Liver (tissue), 9 donors: ENCODE results near the gene ZSCAN1. TPM values are rescaled to one million over a fixed set of nuclear protein-coding genes. Genes with fewer than 3 reads are reported as not detected.
A peak's percentile ranks its signal among the peaks of the same experiment; 100 is the strongest.

Experiments used
- DNase-seq: peaks from one replicate; pipeline ENCODE4 v3.0.0-alpha.2; 2017; ENCODE audit warnings: low spot score
- H3K27ac ChIP-seq, 2 donors: one replicate each; pipeline ENCODE4 v1.7.0; 2013; ENCODE audit warnings: inconsistent platforms in 2 of 2, low read length in 2 of 2, control low read depth in 1 of 2, low read depth in 1 of 2, mild to moderate bottlenecking in 1 of 2
- H3K27me3 ChIP-seq, 4 donors: one replicate each; pipeline versions ENCODE4 v1.6.1 to v1.7.0; 2013; ENCODE audit warnings: low read length in 3 of 4, inconsistent platforms in 1 of 4, mild to moderate bottlenecking in 1 of 4, moderate library complexity in 1 of 4; ENCODE audit not compliant: control insufficient read depth in 4 of 4, insufficient read depth in 4 of 4
- H3K36me3 ChIP-seq, 4 donors: one replicate each; pipeline versions ENCODE4 v1.6.1 to v1.7.0; 2013; ENCODE audit warnings: low read length in 3 of 4, mild to moderate bottlenecking in 3 of 4, low read depth in 1 of 4, moderate library complexity in 1 of 4; ENCODE audit not compliant: control insufficient read depth in 4 of 4, insufficient read depth in 3 of 4
- H3K4me1 ChIP-seq, 4 donors: one replicate each; pipeline versions ENCODE4 v1.6.1 to v1.7.0; 2013; ENCODE audit warnings: low read length in 3 of 4, mild to moderate bottlenecking in 3 of 4, moderate library complexity in 1 of 4; ENCODE audit not compliant: control insufficient read depth in 4 of 4, insufficient read depth in 4 of 4
- H3K4me3 ChIP-seq, 3 donors: one replicate each; pipeline versions ENCODE4 v1.6.1 to v1.7.0; 2013; ENCODE audit warnings: low read length in 3 of 3, control low read depth in 1 of 3, low read depth in 1 of 3, mild to moderate bottlenecking in 1 of 3
- H3K9ac ChIP-seq, 2 donors: one replicate each; pipeline ENCODE4 v1.7.0; 2013; ENCODE audit warnings: low read length in 2 of 2, mild to moderate bottlenecking in 2 of 2, moderate library complexity in 2 of 2, control low read depth in 1 of 2, low read depth in 1 of 2
- H3K9me3 ChIP-seq, 4 donors: one replicate each; pipeline versions ENCODE4 v1.6.1 to v1.7.0; 2013; ENCODE audit warnings: low read length in 3 of 4; ENCODE audit not compliant: control insufficient read depth in 4 of 4
- FOXA1 ChIP-seq: IDR thresholded peaks from 2 replicates; pipeline ENCODE4 v1.6.1; 2016; ENCODE audit warnings: antibody characterized with exemption
- FOXA2 ChIP-seq: IDR thresholded peaks from 2 replicates; pipeline ENCODE4 v1.6.1; 2016; ENCODE audit warnings: antibody characterized with exemption
- GABPA ChIP-seq, 2 donors: IDR thresholded peaks in 1 of 2; conservative IDR thresholded peaks in 1 of 2; 2 replicates each; pipeline ENCODE4 v1.6.1; 2016; ENCODE audit warnings: antibody characterized with exemption in 2 of 2, mild to moderate bottlenecking in 1 of 2, moderate library complexity in 1 of 2
- HNF4A ChIP-seq, 2 donors: conservative IDR thresholded peaks; 2 replicates each; pipeline ENCODE4 v1.6.1; 2016; ENCODE audit warnings: antibody characterized with exemption in 2 of 2, mild to moderate bottlenecking in 2 of 2
- JUND ChIP-seq, 2 donors: IDR thresholded peaks; 2 replicates each; pipeline ENCODE4 v1.6.1; 2016; ENCODE audit warnings: antibody characterized with exemption in 2 of 2
- NR2F2 ChIP-seq: IDR thresholded peaks from 2 replicates; pipeline ENCODE4 v1.6.1; 2016; ENCODE audit warnings: antibody characterized with exemption
- RAD21 ChIP-seq, 2 donors: IDR thresholded peaks; 2 replicates each; pipeline ENCODE4 v1.6.1; 2016; ENCODE audit warnings: antibody characterized with exemption in 2 of 2, mild to moderate bottlenecking in 2 of 2
- RXRA ChIP-seq, 2 donors: IDR thresholded peaks; 2 replicates each; pipeline ENCODE4 v1.6.1; 2017 to 2018; ENCODE audit warnings: antibody characterized with exemption in 2 of 2, mild to moderate bottlenecking in 1 of 2
- SP1 ChIP-seq: IDR thresholded peaks from 2 replicates; pipeline ENCODE4 v1.6.1; 2018; ENCODE audit warnings: antibody characterized with exemption, mild to moderate bottlenecking
- TAF1 ChIP-seq: conservative IDR thresholded peaks from 2 replicates; pipeline ENCODE4 v1.6.1; 2016; ENCODE audit warnings: antibody characterized with exemption, mild to moderate bottlenecking
- YY1 ChIP-seq: IDR thresholded peaks from 2 replicates; pipeline ENCODE4 v1.6.1; 2016; ENCODE audit warnings: antibody characterized with exemption, mild to moderate bottlenecking
- WGBS: extraction: QIAGEN DNeasy Blood & Tissue Kit; methylation state at CpG from one replicate; pipeline ENCODE4 v1.1.7; 2013; 5-methylcytosine and 5-hydroxymethylcytosine counted together
- polyA plus RNA-seq, 2 donors: library from polyadenylated mRNA; stranded (reverse) in 1 of 2; unstranded in 1 of 2; fragments of 200-250 nt in 1 of 2; fragments of >200 nt in 1 of 2; fragmentation: Nextera tagmentation in 1 of 2; extraction: Ambion mirVana in 1 of 2; gene quantifications; one replicate each; pipeline versions ENCODE4 v1.2.1 to v1.2.3, GENCODE V29; 2013 to 2015
- total RNA-seq, 2 donors: library from RNA; depleted of rRNA; stranded (reverse); fragments of >200 nt; gene quantifications; one replicate each; pipeline ENCODE4 v1.2.3, GENCODE V29; 2014
- TF ChIP-seq, protein P1 (sequence below): IDR thresholded peaks from 2 replicates; pipeline ENCODE4 v1.6.1; 2016; ENCODE audit warnings: antibody characterized with exemption, mild to moderate bottlenecking
- TF ChIP-seq, protein P2 (sequence below): IDR thresholded peaks from 2 replicates; pipeline ENCODE4 v1.6.1; 2016; ENCODE audit warnings: antibody characterized with exemption
- TF ChIP-seq, protein P3 (sequence below): IDR thresholded peaks from 2 replicates; pipeline ENCODE4 v1.6.1; 2016; ENCODE audit warnings: antibody characterized with exemption
- TF ChIP-seq, protein P4 (sequence below): fragments of 150-350 bp; IDR thresholded peaks from 2 replicates; pipeline ENCODE4 v1.5.1; 2017; ENCODE audit warnings: improper control_type of control experiment, low read depth, low read length; ENCODE audit not compliant: missing input control
- donor health status: healthy.
- donor health status: healthy.
- donor health status: healthy.
- donor health status: healthy.
- donor health status: healthy.

Gene ZSCAN1
- total and polyA plus RNA-seq, 4 donors, result 0.13 TPM; not detected in 3

DNA sequence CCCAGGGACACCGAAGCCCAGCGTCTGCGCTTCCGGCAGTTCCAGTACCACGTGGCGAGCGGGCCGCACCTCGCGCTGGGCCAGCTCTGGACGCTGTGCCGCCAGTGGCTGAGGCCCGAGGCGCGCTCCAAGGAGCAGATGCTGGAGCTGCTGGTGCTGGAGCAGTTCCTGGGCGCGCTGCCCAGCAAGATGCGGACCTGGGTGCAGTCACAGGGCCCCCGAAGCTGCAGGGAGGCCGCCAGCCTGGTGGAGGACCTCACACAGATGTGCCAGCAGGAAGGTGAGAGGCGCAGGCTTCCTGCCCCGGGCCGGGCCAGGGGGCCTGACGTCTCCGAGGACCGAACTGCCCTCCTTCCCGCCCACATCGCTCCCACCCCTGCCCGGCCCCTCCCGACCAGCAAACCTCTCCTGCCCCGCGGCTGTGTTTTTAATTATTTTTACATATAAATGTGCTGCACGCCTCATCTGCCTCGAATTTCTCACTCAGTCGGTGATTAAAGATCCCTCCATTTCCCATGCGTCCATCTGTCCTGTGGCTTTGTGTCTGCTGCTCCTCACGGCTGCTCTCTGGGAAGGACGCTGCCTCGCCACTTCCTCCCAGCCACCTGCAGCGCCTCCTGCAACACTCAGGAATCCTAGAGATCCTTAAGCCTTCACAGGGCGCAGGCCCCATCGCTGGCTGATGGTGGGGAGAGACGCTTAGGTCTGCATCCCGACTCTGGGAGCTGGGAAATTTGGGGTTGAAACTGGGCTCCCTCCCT, 4.3 kb downstream of the ZSCAN1 start:
- H3K9ac ChIP-seq, result no peak overlapping the region
- 47% methylated on average over 44 of the region's 44 CpGs for WGBS
- no peaks in the 10 kb centered on the region for H3K36me3 ChIP-seq
- H3K4me3 ChIP-seq, result peak overlapping the region in 1 of 3 donors; percentile 20
- peaks cover 33 to 61% (median 54%) of the 10 kb centered on the region in 4 donors for H3K9me3 ChIP-seq
- H3K27me3 ChIP-seq, result no peaks in the 10 kb centered on the region
- H3K27ac ChIP-seq, result no peak overlapping the region
- H3K4me1 ChIP-seq, result no peaks in the 10 kb centered on the region
- TF ChIP-seq, protein P1, sequence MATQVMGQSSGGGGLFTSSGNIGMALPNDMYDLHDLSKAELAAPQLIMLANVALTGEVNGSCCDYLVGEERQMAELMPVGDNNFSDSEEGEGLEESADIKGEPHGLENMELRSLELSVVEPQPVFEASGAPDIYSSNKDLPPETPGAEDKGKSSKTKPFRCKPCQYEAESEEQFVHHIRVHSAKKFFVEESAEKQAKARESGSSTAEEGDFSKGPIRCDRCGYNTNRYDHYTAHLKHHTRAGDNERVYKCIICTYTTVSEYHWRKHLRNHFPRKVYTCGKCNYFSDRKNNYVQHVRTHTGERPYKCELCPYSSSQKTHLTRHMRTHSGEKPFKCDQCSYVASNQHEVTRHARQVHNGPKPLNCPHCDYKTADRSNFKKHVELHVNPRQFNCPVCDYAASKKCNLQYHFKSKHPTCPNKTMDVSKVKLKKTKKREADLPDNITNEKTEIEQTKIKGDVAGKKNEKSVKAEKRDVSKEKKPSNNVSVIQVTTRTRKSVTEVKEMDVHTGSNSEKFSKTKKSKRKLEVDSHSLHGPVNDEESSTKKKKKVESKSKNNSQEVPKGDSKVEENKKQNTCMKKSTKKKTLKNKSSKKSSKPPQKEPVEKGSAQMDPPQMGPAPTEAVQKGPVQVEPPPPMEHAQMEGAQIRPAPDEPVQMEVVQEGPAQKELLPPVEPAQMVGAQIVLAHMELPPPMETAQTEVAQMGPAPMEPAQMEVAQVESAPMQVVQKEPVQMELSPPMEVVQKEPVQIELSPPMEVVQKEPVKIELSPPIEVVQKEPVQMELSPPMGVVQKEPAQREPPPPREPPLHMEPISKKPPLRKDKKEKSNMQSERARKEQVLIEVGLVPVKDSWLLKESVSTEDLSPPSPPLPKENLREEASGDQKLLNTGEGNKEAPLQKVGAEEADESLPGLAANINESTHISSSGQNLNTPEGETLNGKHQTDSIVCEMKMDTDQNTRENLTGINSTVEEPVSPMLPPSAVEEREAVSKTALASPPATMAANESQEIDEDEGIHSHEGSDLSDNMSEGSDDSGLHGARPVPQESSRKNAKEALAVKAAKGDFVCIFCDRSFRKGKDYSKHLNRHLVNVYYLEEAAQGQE, result no peak
- TF ChIP-seq, protein P2, sequence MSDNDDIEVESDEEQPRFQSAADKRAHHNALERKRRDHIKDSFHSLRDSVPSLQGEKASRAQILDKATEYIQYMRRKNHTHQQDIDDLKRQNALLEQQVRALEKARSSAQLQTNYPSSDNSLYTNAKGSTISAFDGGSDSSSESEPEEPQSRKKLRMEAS, result no peak
- TF ChIP-seq HNF4A (conservative IDR thresholded peaks at IDR 0.05), result no peak
- TF ChIP-seq RAD21 (IDR thresholded peaks at IDR 0.05), result no peak
- TF ChIP-seq NR2F2, result no peak
- TF ChIP-seq SP1, result no peak
- no peak for TF ChIP-seq FOXA1
- no peak for TF ChIP-seq JUND (IDR thresholded peaks at IDR 0.05)
- no peak for TF ChIP-seq GABPA (IDR thresholded peaks at IDR 0.05 in 1 of 2, conservative IDR thresholded peaks at IDR 0.05 in 1 of 2)
- DNase-seq, result no peak

DNA sequence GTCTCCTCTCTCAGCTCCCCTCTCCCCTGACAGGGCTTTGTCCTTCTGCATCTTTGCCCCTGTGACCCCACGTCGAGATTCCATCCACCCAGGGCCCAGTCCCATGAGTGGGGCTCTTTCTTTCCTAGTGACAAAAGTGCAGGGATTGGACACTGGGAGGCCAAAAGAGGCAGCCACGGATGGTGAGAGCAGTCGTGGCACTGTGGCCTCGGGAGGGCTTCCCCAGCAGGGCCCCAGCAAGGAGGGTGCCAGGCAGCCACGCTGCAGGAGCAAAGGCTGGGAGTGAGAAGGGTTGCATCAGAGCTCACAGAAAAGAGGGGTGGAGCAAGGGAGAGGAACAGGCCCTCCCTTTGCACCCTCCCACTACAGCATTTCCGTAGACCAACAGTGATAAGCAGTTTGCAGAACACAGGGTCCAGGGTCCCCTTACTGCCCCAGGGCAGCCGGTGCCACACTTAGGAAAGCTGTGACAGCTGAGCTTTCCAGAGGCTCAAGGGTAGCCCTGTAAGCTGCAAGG, 4.9 kb downstream of the ZSCAN1 start:
- Histone ChIP-seq H3K9me3 (peaks cover 36 to 60% (median 58%) of the 10 kb centered on the region in 4 donors), H3K27me3 (no peaks in the 10 kb centered on the region), H3K9ac (no peak overlapping the region), H3K4me1 (no peaks in the 10 kb centered on the region), H3K4me3 (peak overlapping the region in 2 of 3 donors; percentile 36 to 41), H3K27ac (no peak overlapping the region), H3K36me3 (no peaks in the 10 kb centered on the region)
- 19% methylated on average over 8 of the region's 8 CpGs for WGBS
- DNase-seq, result no peak
- TF ChIP-seq HNF4A (conservative IDR thresholded peaks at IDR 0.05), result no peak
- TF ChIP-seq, protein P3, sequence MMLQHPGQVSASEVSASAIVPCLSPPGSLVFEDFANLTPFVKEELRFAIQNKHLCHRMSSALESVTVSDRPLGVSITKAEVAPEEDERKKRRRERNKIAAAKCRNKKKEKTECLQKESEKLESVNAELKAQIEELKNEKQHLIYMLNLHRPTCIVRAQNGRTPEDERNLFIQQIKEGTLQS, result no peak
- no peak for TF ChIP-seq FOXA2
- TF ChIP-seq, protein P1, result no peak
- TF ChIP-seq RXRA (IDR thresholded peaks at IDR 0.05), result no peak
- no peak for TF ChIP-seq GABPA (IDR thresholded peaks at IDR 0.05 in 1 of 2, conservative IDR thresholded peaks at IDR 0.05 in 1 of 2)
- no peak for TF ChIP-seq SP1
- TF ChIP-seq YY1, result no peak
- no peak for TF ChIP-seq FOXA1
- no peak for TF ChIP-seq JUND (IDR thresholded peaks at IDR 0.05)
- TF ChIP-seq, protein P4, sequence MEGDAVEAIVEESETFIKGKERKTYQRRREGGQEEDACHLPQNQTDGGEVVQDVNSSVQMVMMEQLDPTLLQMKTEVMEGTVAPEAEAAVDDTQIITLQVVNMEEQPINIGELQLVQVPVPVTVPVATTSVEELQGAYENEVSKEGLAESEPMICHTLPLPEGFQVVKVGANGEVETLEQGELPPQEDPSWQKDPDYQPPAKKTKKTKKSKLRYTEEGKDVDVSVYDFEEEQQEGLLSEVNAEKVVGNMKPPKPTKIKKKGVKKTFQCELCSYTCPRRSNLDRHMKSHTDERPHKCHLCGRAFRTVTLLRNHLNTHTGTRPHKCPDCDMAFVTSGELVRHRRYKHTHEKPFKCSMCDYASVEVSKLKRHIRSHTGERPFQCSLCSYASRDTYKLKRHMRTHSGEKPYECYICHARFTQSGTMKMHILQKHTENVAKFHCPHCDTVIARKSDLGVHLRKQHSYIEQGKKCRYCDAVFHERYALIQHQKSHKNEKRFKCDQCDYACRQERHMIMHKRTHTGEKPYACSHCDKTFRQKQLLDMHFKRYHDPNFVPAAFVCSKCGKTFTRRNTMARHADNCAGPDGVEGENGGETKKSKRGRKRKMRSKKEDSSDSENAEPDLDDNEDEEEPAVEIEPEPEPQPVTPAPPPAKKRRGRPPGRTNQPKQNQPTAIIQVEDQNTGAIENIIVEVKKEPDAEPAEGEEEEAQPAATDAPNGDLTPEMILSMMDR, result no peak
- TF ChIP-seq TAF1, result no peak
- TF ChIP-seq NR2F2, result no peak
- TF ChIP-seq, protein P2, result no peak
- TF ChIP-seq RAD21 (IDR thresholded peaks at IDR 0.05), result no peak
